Measurements from ENCODE around the gene HOXA6. TPM values are rescaled to one million over a fixed set of nuclear protein-coding genes. Genes with fewer than 3 reads are reported as not detected.

The HOXA6 gene
- total RNA-seq, 2 experiments from 2014 or later = not detected

DNA sequence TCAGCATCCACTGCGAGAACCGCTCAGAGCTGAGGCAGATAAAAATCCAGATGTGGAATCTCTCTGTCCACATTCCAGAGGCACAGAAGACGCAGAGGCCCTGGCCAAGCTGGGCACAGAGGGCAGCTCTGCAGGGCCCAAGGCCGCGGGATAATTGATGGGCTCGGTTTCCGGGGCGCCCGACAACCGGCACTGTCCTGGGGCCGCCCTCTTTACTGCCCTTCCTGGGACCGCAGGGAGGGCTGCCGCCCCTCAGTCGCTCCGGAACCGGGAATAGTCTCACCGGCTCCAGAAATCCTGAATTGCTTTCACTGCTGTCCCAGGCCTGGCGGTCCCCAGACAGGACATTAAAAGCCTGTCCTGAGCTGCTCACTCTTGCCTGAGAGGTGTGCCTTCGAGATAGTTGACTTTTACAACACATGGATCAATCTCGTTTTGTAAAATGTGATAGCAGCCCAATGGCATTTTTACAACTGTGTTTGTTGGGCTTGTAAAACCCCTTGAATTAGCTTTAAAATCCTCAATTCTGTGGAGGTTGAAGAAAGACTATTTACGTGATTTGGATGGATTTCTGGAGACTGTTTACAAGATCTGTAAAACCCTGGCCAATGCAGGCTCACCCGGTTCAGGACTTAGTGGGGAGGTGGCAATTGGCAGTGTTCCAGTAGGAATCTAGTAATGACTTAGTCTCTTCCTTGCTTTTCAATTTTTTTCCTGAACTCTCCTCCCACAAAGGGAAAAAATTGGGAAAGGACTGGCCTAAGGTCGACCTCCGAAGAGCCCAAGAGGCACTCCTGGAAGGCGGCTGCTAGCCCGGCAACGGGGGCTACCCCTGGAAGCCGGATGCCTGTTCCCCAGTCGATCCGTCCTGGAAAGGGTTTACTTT is 1.4 kb upstream of the HOXA6 start:
- no peak for DNase-seq
- H3K36me3 ChIP-seq (ENCODE audit: insufficient read depth, low read length) = no peaks in the 10 kb centered on the region
- no peak overlapping the region for H3K4me3 ChIP-seq (ENCODE audit: low read length)
- no peak for ATAC-seq (ENCODE audit: poor library complexity)
- peaks cover 43% of the 10 kb centered on the region for H3K4me1 ChIP-seq (ENCODE audit: insufficient read depth, low read length)
- Mint-ChIP-seq H3K4me1 (ENCODE audit: low read depth) (peaks cover 33% of the 10 kb centered on the region), H3K27ac (no peak overlapping the region), H3K9me3 (no peaks in the 10 kb centered on the region), H3K27me3 (peaks cover 89% of the 10 kb centered on the region), H3K36me3 (ENCODE audit: low read depth) (no peaks in the 10 kb centered on the region), H3K4me3 (no peak overlapping the region)
- ChIA-PET CTCF (interaction anchor here (1.8 to 4.0 kb wide), 3 partner anchors 13 to 780 kb away, joined by 4 to 51 read pairs (median 10); no protein-coding TSS in a partner anchor), POLR2A (interaction anchor here (1.1 kb wide), 2 partner anchors 13 to 35 kb away, joined by 3 read pairs; no protein-coding TSS in a partner anchor)
- peaks cover 0 to 62% of the 10 kb centered on the region in 2 experiments for H3K9me3 ChIP-seq (ENCODE audit: control insufficient read depth in 1 of 2, insufficient read depth in 1 of 2, low read length in 2 of 2)
- TF ChIP-seq, protein P1, sequence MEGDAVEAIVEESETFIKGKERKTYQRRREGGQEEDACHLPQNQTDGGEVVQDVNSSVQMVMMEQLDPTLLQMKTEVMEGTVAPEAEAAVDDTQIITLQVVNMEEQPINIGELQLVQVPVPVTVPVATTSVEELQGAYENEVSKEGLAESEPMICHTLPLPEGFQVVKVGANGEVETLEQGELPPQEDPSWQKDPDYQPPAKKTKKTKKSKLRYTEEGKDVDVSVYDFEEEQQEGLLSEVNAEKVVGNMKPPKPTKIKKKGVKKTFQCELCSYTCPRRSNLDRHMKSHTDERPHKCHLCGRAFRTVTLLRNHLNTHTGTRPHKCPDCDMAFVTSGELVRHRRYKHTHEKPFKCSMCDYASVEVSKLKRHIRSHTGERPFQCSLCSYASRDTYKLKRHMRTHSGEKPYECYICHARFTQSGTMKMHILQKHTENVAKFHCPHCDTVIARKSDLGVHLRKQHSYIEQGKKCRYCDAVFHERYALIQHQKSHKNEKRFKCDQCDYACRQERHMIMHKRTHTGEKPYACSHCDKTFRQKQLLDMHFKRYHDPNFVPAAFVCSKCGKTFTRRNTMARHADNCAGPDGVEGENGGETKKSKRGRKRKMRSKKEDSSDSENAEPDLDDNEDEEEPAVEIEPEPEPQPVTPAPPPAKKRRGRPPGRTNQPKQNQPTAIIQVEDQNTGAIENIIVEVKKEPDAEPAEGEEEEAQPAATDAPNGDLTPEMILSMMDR (IDR thresholded peaks at IDR 0.05) = no peak
- intact Hi-C loops (cut with DNase I, micrococcal nuclease) = no loop called here
- H3K27me3 ChIP-seq (ENCODE audit: control insufficient read depth in 1 of 2, insufficient read depth in 2 of 2, low read length in 2 of 2) = peaks cover 81 to 87% of the 10 kb centered on the region in 2 experiments
- no peak overlapping the region for H3K27ac ChIP-seq (ENCODE audit: low read depth in 1 of 2, low read length in 2 of 2)

DNA sequence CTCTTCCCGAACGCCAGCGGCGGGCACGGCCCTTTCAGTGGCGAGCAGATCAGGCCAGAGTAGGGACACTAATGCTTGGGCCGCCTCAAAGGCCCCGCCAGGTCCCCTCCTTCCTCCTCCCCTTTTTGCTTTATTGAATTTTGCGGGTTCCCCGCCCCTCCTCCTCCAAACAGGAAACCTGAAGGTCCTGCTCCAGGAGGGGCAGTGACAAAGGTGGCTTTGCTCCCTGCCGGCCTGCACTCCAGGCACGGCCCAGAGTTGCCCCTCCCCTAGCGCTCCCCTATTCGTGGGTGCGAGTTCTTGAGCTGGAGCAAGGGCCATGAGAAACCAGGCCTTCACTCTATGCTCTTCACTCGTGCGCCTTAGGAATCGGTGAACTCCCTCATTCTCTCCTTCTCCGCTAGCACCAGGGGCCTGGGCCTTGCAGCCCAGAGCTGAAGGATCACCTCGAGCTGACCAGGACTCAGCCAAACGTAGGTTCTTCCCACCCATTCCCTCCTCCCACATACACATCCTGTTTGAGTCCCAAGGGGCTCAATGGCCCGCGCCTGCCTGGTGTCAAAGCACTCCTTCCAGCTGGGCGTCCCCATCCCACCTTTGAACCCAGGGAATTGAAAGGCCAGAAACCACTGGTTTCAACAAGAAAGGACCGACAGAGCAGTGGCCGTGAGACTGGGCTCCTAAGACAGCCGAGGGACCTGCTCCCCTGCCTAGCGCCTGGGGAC is 619 bp upstream of the HOXA6 start:
- H3K27ac Mint-ChIP-seq = no peak overlapping the region
- peak in 1 of 14 experiments; percentile 32 for DNase-seq

More for the DNA sequence above, 619 bp upstream of the HOXA6 start:
- H3K4me1 Mint-ChIP-seq (ENCODE audit: low read depth) = peaks cover 32% of the 10 kb centered on the region
- Histone ChIP-seq H3K27ac (ENCODE audit: low read depth in 1 of 2, low read length in 2 of 2) (no peak overlapping the region), H3K36me3 (ENCODE audit: insufficient read depth, low read length) (no peaks in the 10 kb centered on the region), H3K27me3 (ENCODE audit: control insufficient read depth in 1 of 2, insufficient read depth in 2 of 2, low read length in 2 of 2) (peaks cover 73 to 86% of the 10 kb centered on the region in 2 experiments), H3K9me3 (ENCODE audit: control insufficient read depth in 1 of 2, insufficient read depth in 1 of 2, low read length in 2 of 2) (peaks cover 0 to 61% of the 10 kb centered on the region in 2 experiments), H3K4me3 (ENCODE audit: low read length) (no peak overlapping the region), H3K4me1 (ENCODE audit: insufficient read depth, low read length) (peaks cover 42% of the 10 kb centered on the region)
- TF ChIP-seq, protein P1 (IDR thresholded peaks at IDR 0.05) = no peak
- ChIA-PET POLR2A (interaction anchor here (0.9 to 1.1 kb wide), 3 partner anchors 14 to 35 kb away, joined by 3 read pairs; no protein-coding TSS in a partner anchor), CTCF (interaction anchor here (1.8 to 4.0 kb wide), 2 partner anchors 14 to 779 kb away, joined by 4 to 51 read pairs; no protein-coding TSS in a partner anchor)
- H3K9me3 Mint-ChIP-seq = no peaks in the 10 kb centered on the region
- intact Hi-C loops (cut with DNase I, micrococcal nuclease) = no loop called here
- peaks cover 83% of the 10 kb centered on the region for H3K27me3 Mint-ChIP-seq
- peak overlapping the region; percentile 65 for H3K4me3 Mint-ChIP-seq
- no peak for ATAC-seq (ENCODE audit: poor library complexity)
- H3K36me3 Mint-ChIP-seq (ENCODE audit: low read depth) = no peaks in the 10 kb centered on the region

Data from CD4-positive, alpha-beta T cell (primary cell).